Measurements from ENCODE around the gene C14orf39.

The C14orf39 gene, protein sequence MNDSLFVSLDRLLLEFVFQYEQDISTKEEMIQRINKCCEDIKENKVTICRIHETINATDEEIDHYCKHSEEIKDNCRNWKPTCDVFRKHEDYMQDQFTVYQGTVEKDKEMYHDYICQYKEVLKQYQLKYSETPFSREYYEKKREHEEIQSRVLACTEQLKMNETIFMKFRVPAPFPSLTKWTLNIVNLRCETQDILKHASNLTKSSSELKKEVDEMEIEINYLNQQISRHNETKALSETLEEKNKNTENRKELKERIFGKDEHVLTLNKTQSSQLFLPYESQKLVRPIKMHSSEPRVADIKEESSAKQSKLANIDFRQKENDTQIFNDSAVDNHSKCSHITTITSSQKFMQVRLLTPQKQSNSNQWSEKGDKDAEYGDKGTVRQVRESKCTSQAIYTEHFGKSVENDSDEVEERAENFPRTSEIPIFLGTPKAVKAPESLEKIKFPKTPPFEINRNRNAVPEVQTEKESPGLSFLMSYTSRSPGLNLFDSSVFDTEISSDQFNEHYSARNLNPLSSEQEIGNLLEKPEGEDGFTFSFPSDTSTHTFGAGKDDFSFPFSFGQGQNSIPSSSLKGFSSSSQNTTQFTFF

DNA sequence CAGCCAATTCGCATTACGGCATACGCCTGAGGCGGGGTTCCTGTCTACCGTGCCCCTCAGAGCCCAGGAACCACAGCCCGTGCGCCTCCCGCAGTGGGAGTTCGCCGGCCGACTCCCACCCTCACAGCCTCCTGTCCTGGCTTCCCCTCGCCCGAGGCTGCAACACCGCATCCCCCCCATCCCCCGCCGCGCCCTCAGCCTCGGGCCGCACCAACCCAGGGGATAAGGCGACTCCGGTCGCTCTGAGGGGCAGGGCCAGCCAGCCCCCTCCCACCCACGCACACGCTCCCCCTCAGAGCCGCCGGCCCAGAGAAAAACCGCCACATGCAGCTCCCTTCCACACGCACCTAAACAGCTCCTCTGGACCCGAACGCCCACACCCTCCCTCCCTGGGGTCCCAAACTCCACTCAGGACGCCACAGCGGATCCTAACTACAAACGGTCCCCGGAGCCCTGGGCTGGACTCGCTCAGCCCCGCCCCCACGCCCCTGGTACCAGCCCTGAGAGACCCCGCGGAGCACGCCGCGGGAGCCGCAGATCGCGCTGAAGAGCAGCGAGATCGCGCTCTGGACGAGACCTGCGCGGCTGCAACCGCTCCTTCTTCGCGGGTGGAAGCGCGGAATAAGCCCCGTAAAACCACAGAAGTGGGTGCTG lies at the start of gene C14orf39:
C14orf39 (minus strand) TSS at position 466 of the 654 bp plus-strand sequence. CDS start 985 bp downstream, outside the sequence.
- DNase-seq (ENCODE audit: low spot score): no peak

GRCh38 chr14:60532442-60532841 lies 46.6 kb upstream of the C14orf39 start:
- DNase-seq (ENCODE audit: low spot score): peak; percentile 19

DNA sequence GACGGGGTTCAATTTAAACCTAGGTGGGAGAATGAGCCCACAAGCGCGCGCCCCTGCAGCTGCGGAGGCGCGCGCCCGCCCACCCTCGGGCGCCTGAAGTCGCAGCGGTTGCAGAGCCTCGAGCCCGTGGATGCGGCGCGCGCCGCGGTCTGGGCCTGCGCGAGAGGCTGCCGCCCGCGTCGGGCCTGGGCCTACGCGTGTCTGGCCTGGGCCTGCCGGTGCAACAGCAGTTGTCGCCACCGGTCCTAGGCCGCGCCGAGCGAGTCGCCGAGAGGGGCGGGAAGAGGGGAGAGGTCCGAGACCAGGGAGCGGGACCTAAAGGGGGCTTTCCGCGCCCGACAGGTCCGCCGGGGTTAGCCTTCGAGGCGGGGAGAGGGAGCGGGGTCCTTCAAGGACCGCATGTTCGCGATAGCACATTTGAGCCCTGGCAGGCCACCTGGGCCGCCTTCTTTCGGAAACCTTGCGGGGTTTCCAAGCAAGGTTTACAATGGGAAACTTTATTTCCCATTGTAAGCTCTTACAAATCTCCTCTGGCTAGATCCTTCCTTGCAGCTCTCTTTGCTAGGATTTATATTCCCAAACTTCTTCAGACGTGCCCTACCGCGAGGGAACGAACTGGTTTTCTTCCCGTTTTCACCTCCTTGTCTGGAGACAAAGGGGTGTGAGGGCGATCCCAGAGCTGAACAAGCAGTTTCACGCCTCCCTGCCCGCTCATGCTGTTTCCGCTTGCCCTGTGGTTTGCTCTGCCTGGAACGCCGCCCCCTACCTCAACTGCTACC lies 29.8 kb upstream of the C14orf39 start:
- no peak for DNase-seq (ENCODE audit: low spot score)

DNA sequence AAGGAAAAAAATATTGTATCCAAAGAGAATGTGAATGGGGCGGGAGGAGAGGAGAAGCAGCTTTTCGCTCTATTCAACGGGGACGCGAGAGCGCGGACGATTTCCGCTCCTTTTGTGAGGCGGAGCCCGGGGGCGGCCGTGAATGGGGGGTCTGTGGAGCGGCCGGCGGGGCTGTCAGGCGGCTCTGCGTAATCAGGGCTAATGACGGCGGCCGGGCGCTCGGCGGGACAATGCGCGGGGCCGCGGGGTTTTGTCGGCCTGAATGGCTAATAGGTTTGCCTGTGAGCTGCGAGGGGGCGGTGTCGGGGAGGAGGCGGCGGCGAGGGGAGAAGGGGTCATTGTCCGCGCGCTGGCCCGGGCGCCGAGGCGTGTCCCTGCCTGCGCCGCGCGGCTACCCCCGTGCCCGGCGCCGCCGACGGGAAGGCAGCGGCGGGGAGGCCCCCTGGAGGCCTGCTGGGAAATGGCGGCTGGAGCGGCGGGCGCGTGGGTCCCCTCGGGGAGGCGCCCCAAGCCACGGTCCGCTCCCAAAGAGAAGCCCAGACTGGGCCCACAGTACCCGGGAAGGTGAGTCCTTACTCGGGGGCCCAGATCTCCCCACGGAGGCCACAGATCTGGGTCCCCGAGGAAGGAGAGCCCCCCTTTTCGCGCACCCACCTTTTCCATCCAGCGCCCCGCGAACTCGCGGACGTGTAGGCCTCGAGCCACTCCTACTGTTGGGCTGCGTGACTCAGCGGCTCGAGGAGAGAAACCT lies 29.1 kb upstream of the C14orf39 start:
- peak; percentile 29 for DNase-seq (ENCODE audit: low spot score)

GRCh38 chr14:60514378-60514740 lies 28.5 kb upstream of the C14orf39 start:
- DNase-seq (ENCODE audit: low spot score): peak; percentile 6

DNA sequence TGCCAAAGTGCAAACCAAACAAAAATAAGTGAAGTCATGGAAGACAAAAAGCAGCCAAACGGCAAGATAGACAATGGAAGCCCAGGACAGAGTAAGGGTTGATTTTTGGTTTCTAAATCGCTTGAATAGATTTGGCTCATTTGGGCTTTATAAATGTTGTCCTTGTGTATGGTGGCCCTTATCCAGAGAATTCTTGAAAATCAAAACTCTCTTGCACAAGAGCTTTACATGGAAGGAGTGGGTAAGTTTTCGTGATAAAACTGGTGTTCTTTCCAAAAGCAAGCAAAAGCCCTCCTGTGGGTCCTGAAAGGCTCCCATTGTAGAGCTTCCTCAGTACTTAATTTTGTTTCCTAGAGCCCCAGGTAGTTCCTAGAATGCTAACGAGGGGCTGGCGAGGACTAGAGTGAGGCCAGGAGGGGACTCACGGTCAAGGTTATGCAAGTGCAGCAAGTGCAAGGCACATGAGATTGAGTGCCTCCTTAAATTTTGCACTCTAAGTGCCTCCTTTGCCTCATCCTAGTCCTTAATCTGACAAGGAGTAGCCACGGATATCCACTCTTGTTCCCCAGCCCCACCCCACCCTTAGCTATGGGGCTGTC lies 27.2 kb upstream of the C14orf39 start:
- no peak for DNase-seq (ENCODE audit: low spot score)

DNA sequence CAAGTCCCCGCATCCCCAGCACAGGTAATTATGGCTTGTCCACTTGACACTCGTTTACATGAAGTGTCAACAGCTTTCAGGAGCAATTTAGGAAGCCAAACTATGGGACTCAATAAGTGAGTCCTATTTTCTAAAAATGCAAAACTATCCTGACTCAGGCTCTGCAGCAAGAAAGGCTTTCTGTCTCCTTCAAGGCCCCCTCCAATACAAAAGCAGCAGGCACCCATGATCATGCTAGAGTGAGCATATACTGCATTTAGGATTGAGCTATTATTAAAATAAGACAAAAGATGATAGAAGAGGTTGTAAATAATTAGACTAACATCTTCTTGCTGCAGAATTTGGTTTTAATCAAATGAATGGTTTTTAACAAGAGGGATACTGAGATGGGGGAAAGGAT lies 26.3 kb upstream of the C14orf39 start:
- no peak for DNase-seq (ENCODE audit: low spot score)

DNA sequence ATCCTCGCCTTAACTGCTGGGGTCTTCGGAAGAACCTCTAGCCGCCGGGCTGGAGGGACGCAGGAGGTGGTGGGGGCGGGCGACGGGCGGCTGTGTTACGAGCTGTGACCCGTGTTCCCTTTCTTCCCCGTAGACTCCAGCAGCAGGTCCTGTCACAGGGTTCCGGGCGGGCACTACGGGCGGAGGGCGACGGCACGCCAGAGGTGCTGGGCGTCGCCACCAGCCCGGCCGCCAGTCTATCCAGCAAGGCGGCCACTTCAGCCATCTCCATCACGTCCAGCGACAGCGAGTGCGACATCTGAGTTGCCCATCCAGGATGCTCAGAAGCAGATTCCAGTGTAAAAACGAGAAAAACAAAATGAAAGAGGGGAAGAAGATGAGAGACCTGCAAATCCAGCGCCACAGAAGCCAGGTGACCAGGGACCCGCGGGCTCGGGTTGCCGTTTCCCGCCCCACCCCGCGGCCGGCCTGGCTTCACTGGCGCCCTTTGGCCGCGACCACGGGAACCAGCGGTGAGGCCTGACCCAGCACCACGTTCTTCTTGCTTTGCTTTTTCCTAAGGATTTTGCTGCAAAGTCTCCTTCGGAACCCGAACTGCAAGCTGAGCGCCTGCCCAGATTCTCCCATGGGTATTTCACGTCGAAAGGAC lies 25.2 kb upstream of the C14orf39 start:
- no peak for DNase-seq (ENCODE audit: low spot score)

- DNase-seq (ENCODE audit: low spot score): no peak
These were observed 24.5 kb upstream of the C14orf39 start for GRCh38 chr14:60510254-60510950.

DNA sequence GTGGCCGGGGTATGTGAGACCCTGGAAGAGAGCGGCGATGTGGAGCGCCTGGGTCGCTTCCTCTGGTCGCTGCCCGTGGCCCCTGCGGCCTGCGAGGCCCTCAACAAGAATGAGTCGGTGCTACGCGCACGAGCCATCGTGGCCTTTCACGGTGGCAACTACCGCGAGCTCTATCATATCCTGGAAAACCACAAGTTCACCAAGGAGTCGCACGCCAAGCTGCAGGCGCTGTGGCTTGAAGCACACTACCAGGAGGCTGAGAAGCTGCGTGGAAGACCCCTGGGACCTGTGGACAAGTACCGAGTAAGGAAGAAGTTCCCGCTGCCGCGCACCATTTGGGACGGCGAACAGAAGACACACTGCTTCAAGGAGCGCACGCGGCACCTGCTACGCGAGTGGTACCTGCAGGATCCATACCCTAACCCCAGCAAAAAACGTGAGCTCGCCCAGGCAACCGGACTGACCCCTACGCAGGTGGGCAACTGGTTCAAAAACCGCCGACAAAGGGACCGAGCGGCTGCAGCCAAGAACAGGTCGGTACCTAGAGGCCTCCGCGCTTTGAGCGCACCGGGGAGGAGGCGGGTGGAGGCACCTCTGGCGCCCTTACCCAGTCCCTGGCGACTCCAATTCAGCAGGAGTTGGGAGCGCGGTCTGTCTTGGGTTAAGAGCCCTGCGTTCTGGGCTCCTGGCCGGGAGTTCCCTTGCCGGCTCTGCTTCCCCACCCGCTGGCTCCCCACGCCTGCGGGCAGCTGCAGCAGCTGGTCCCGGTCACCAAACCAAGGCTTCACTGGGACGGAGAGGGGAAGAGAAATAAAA lies 23.8 kb upstream of the C14orf39 start:
- no peak for DNase-seq (ENCODE audit: low spot score)

DNA sequence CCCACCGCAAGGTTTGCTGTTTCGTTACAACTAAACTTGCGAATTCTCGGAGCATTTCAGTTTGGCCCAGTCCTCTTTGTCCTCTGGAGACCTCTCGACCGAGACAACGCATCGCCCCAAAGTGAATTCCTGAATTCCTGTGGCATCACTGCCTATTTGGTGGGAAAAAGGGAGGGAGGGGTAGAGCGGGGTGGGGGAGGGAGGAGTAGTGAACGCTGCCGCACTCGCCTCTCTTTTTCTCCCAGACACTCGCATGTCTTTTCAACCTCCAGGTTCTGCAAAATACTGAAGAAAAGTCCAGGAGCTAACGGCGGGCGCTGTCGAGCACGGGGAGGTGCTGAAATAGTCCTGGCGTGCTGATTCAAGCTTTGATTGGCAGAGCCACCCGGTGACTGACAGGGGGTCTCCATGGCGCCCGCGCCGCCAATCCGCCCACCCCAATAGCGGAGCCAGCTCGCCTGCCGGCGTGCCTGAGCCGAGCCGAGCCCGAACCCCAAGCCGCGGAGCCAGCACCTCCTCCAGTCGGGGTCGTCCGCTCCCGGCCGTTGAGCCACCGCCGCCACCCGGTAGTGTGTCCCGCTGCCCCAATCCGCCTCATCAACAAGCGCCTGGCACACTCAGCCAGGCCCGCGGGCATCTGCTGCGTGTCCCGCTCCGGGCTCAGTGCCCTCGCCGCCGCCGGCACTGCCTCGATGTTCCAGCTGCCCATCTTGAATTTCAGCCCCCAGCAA lies 23.0 kb upstream of the C14orf39 start, which contains the start of gene SIX6:
SIX6 (plus strand) TSS at position 440 of the 731 bp plus-strand sequence; CDS start at position 693, 253 bp downstream.
- peak; percentile 48 for DNase-seq (ENCODE audit: low spot score)

GRCh38 chr14:60508363-60508706 lies 22.5 kb upstream of the C14orf39 start:
- no peak for DNase-seq (ENCODE audit: low spot score)

DNA sequence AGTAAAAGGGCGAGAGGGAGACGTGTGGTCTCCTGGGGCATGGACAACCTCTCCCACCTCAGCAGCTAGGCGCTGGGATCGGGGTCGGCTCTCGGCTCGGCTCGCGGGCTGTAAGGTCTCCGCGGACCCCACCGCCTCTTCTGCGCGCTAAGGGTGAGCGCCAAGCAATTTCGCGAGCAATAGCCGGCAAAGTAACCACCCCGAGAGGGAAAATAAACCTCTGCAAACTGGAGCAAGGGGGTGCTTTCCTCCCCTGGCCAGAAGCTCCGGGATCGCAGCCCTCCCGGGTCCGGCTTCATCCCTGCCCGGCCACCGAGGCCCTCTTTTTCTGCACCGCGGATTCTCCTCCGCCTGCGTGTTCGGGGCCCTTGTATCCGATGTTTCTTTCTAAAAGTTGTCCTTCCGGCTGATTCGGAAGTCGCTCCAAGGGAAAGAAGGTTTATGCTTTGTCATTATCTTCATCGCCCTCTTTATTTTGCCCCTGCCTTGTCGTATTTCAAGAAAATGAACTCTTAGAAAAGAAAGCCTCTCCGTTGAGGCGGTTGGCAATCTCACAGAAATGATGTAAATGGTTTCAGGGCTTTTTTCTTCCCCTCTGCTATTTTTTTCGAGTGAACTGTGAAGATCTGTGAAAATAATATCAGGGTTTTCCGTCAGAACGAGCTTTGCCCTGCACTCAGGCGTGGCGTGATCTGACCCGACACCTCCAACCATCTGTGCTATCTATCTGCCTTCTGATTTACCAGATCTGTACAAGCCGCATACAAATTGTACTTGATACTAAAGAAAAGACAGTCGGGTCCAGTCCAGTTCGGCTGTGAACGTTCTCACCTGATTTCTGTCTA lies 21.3 kb upstream of the C14orf39 start:
- DNase-seq (ENCODE audit: low spot score): no peak

- DNase-seq (ENCODE audit: low spot score): no peak
These were observed 20.7 kb upstream of the C14orf39 start for GRCh38 chr14:60506462-60506984.

DNA sequence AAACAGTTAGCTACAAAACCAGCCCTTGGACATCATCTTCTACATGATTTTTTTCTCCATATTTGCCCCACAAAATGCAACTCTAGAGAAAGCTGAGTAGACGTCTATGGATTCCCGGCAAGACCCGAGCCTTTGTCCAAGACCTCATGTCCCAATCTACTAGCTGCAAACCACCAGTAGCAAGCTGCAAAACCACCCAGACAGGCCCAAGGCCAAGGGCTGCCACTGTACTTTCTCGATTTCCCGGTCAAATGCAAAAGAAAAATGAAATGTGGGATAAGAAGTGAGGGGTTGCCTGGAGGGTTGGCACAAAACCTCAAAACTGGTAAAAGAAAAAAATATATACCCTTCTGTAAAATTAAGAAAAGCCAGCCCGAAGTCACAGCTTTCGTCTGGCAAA lies 20.1 kb upstream of the C14orf39 start:
- DNase-seq (ENCODE audit: low spot score): no peak

DNA sequence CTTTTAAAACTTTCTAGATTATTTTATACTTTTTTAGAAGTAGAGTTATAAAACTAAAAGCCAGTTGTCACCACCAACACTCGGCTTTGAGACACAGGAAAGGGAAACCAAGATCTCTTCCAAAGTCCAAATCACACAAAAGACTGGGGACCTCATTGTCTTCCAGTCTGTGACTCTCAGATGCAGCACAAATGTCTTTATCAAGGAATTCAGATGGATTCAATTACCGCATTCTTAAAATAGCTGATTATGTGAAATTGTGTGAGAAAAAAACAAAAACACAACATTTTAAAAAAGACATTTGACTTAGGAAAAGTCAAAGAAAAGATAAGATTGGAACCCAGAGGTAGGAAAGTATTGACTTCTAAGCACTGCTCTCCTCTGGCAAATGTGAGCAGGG lies 19.6 kb upstream of the C14orf39 start:
- DNase-seq (ENCODE audit: low spot score): no peak

DNA sequence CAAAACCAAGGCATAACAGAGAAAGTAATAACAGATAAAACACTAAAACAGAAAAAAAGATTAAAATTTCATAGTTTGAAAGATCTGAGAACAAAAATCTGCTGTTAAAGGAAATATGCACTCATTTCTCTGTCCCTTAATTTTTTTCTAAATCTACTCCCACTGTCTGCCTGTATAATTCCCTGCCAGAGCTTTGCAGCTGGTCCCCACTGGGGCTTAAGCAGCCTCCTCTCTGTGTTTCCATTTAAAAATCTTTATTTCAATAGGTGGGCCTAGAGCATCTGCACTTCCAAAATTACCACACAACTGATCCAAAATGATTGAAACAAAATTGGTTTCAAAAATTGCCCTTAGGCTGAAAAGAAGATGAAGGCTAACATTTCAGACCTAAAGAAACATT lies 16.7 kb upstream of the C14orf39 start:
- DNase-seq (ENCODE audit: low spot score): no peak
